GM10266 (cell line): ENCODE results near the gene LHB.
"Not testable (repeated sequence)": the region's sequence is repeated elsewhere in the genome, so short reads cannot be mapped to it uniquely, and the experiment has no call there.

Experiments used
- DNase-seq: peaks from one replicate; pipeline ENCODE4 v3.0.0; 2012; ENCODE audit errors: extremely low spot score
- TF ChIP-seq, protein P1 (sequence below): IDR thresholded peaks from 2 replicates; pipeline ENCODE4 v1.5.1; 2012; ENCODE audit warnings: mild to moderate bottlenecking, low read depth; ENCODE audit not compliant: control insufficient read depth, insufficient read depth; ENCODE audit errors: missing control alignments

Gene LHB

DNA sequence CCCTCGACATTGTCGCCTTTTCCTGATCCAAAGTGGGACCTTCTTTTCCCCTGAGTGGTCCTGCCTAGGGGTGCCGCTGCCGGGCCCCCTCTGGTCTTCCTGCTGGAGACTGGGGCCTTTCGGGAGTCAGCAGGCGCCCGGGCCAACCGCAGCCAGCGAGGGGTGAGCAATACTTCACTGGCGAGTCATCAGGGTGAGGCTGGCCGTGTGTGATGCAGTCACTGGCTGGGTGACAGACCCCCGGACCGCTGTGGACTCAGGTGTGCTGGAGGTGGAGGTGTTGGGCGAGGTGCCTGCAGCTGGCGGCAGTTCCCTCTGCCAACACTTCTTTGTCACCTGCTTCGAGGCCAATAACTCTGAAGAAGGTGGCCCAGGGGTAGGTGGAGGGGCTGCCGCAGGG, 25.3 kb upstream of the LHB start:
- TF ChIP-seq, protein P1, sequence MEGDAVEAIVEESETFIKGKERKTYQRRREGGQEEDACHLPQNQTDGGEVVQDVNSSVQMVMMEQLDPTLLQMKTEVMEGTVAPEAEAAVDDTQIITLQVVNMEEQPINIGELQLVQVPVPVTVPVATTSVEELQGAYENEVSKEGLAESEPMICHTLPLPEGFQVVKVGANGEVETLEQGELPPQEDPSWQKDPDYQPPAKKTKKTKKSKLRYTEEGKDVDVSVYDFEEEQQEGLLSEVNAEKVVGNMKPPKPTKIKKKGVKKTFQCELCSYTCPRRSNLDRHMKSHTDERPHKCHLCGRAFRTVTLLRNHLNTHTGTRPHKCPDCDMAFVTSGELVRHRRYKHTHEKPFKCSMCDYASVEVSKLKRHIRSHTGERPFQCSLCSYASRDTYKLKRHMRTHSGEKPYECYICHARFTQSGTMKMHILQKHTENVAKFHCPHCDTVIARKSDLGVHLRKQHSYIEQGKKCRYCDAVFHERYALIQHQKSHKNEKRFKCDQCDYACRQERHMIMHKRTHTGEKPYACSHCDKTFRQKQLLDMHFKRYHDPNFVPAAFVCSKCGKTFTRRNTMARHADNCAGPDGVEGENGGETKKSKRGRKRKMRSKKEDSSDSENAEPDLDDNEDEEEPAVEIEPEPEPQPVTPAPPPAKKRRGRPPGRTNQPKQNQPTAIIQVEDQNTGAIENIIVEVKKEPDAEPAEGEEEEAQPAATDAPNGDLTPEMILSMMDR, result no peak
- DNase-seq, result no peak

DNA sequence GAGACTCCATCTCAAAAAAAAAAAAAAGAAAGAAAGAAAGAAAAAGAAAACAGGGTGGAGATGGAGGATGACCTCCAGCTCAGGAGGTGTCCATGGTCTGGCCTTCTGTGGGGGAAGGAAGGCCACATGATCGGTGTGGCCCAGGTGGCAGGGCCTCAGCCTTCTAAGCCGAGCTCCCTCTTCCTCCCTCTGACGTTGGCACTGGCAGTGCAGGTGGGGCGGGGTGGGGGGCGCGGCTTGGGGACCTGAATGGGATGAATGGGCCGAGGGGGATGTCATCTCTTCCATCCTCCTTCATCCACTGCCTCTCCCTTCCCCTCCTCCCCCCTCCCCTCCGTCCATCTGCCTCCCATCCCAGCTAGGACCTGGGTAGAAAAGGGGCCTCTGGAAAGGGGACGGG, 22.8 kb upstream of the LHB start:
- not testable (repeated sequence) for DNase-seq

DNA sequence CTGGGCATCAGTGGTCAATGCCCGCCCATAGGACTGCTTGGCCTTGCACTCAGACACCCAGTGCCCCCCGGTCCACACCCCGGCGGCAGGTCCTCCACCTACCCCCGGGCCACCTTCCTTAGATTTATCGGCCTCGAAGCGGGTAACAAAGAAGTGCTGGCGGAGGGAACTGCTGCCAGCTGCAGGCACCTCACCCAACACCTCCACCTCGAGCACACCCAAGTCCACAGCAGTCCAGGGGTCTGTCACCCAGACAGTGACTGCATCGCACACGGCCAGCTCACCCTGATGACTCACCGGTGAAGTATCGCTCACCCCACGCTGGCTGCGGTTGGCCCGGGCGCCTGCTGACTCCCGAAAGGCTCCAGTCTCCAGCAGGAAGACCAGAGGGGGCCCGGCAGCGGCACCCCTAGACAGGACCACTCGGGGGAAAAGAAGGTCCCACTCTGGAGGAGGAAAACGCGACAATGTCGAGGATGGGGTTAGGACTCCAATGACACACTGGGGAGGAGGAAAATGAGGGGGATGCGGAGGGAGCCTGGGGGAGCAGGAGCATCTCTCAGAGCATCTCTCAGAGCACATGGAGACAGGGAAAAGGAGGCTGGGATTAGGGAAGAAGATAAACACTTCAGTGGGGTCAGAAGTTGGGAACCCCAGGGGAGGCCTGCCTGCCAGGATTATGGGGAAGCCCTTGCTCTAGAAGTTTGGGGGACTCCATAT, 21.8 kb upstream of the LHB start:
- not testable (repeated sequence) for DNase-seq

DNA sequence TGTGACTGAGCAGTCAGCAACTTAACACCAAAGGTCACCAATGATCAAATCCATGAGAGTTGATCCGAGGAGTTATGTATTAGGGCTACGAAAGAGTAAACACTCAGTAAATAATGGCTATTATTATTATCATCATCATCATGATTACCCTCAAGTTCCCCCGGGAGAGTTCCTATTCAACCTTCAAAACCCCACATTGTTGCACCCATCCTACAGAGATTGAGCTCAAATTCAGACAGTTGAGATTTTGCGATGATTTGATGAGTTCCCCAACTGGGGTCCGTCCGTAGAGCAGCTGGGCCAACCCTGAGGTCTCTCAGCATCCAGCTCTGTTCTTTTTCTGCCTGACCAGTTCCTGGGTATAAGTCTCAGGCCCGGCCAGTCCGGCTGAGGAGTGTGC, 21.2 kb upstream of the LHB start:
- DNase-seq, result not testable (repeated sequence)

DNA sequence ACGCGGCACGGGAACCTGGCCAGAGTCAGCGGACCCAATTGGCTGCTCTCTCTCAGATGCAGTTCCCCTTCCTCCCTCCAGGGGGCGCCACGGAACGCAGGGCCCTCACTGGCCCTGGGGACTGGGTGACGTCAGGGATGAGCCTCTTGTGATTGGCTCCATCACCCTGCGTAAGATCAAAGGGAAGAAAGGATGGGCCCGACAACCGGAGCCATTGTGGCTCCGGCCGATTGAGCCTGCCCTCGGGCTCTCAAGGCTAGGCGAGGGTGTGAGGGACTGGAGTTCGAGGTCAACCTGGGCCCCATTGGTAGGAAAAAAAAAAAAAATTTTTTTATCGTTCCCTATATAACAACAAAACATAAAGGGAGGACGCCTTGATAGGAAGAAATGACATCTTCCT, 19.9 kb upstream of the LHB start, which contains the start of gene CGB1:
TSS of gene CGB1 (minus strand) at position 81 of the 400 bp plus-strand sequence. CDS start 184 bp downstream, outside the sequence.
- TF ChIP-seq, protein P1, result peak; percentile 49
- DNase-seq, result peak; percentile 30

DNA sequence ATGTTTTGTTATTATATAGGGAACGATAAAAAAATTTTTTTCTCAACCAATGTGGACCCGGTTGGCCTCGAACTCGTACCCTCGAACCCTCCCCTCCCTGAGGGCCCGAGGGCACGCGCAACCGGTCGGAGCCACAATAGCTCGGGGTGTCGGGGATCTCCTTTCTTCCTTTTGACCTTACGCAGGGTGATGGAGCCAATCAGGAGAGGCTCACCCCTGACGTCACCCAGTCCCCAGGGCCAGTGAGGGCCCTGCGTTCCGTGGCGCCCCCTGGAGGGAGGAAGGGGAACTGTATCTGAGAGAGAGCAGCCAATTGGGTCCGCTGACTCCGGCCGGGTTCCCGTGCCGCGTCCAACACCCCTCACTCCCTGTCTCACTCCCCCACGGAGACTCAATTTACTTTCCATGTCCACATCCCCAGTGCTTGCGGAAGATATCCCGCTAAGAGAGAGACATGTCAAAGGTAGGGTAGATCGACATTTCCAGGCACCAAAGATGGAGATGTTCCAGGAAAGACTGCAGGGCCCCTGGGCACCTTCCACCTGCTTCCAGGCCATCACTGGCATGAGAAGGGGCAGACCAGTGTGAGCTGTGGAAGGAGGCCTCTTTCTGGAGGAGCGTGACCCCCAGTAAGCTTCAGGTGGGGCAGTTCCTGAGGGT, 14.9 kb upstream of the LHB start, which contains the start of gene CGB2:
TSS of gene CGB2 (plus strand) at position 249 of the 660 bp plus-strand sequence. CDS start at position 455, 206 bp downstream.
- peak; percentile 85 for DNase-seq
- TF ChIP-seq, protein P1, result peak; percentile 33

DNA sequence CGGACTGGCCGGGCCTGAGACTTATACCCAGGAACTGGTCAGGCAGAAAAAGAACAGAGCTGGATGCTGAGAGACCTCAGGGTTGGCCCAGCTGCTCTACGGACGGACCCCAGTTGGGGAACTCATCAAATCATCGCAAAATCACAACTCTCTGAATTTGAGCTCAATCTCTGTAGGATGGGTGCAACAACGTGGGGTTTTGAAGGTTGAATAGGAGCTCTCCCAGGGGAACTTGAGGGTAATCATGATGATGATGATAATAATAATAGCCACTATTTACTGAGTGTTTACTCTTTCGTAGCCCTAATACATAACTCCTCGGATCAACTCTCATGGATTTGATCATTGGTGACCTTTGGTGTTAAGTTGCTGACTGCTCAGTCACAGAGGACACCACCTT, 13.4 kb upstream of the LHB start:
- DNase-seq, result not testable (repeated sequence)

DNA sequence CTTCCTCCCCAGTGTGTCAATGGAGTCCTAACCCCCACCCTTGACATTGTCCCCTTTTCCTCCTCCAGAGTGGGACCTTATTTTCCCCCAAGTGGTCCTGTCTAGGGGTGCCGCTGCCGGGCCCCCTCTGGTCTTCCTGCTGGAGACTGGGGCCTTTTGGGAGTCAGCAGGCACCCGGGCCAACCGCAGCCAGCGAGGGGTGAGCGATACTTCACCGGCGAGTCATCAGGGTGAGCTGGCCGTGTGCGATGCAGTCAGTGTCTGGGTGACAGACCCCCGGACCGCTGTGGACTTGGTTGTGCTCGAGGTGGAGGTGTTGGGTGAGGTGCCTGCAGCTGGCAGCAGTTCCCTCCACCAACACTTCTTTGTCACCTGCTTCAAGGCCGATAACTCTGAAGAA, 12.9 kb upstream of the LHB start:
- not testable (repeated sequence) for DNase-seq

DNA sequence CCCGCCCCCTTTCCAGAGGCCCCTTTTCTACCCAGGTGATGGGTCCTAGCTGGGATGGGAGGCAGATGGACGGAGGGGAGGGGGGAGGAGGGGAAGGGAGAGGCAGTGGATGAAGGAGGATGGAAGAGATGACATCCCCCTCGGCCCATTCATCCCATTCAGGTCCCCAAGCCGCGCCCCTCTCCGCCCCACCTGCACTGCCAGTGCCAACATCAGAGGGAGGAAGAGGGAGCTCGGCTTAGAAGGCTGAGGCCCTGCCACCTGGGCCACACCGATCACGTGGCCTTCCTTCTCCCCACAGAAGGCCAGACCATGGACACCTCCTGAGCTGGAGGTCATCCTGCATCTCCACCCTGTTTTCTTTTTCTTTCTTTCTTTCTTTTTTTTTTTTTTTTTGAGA, 11.8 kb upstream of the LHB start:
- DNase-seq, result not testable (repeated sequence)

DNA sequence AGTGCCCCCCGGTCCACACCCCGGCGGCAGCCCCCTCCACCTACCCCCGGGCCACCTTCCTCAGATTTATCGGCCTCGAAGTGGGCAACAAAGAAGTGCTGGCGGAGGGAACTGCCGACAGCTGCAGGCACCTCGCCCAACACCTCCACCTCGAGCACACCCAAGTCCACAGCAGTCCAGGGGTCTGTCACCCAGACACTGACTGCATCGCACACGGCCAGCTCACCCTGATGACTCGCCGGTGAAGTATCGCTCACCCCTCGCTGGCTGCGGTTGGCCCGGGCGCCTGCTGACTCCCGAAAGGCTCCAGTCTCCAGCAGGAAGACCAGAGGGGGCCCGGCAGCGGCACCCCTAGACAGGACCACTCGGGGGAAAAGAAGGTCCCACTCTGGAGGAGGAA, 8.7 kb upstream of the LHB start:
- not testable (repeated sequence) for DNase-seq

DNA sequence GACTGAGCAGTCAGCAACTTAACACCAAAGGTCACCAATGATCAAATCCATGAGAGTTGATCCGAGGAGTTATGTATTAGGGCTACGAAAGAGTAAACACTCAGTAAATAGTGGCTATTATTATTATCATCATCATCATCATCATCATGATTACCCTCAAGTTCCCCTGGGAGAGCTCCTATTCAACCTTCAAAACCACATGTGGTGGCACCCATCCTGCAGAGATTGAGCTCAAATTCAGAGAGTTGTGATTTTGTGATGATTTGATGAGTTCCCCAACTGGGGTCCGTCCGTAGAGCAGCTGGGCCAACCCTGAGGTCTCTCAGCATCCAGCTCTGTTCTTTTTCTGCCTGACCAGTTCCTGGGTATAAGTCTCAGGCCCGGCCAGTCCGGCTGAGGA, 8.2 kb upstream of the LHB start:
- not testable (repeated sequence) for DNase-seq

DNA sequence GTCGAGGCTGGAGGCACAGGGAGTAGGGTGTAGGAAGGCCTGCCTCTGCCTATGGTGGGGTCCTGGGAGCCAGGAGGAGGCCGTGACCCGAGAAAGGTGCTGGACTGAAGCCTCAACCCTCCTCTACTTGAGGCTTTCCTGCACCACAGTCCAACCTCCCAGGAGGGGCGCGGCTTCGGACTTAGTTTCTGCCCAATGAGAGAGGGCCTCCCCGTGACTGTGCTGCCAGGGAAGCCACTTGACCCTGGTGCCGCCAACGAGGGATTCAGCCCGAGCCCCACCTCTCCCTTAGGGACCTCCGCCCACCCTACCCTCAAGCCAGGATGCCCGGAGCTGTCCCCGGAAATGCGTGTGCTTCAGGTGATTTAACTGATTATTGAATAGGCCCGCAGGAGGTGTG, 7.3 kb upstream of the LHB start, which contains the start of gene CGB3:
TSS of gene CGB3 (minus strand) at position 101 of the 400 bp plus-strand sequence. CDS start 362 bp downstream, outside the sequence.
- DNase-seq, result not testable (repeated sequence)
